ENCODE measurements around the gene SPON2. TPM values are rescaled to one million over a fixed set of nuclear protein-coding genes. Genes with fewer than 3 reads are reported as not detected.

Gene SPON2
- total RNA-seq, 1 experiment from 2014 or later: 1.8 TPM

DNA sequence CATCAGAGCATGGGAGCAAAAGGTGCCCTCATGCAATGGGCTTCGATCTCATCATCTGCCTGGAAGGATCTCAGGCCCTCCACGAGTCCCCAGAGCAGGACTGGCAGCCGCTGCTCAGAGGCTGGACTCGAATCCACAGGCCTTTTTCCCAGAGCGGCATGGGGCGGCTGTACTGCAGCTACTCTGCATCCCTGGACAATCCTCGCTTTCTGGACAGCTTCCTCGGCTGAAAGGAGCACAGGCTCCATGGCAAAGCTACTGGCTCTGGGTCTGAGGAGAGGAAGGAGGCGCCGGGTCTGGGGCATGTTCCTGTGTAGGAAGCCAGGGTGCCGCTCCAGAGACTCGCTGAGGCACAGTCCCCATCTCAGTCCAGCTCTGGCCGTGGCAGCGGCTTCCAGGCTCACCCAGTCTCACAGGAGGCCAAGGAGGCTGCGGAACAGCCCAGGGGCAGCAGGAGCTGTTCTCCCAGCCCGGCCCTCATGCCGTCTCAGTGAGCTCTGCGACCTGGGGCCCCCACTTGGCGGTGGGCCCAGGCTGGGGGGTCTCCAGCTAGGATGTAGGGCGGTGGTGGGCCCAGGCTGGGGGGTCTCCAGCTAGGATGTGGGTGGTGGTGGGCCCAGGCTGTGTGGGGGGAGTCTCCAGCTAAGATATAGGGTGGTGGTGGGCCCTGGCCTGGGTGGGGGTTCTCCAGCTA lies 2.7 kb upstream of the SPON2 start:
- ChIA-PET CTCF (interaction anchor here (0.6 kb wide), 1 partner anchor 362 kb away, joined by 6 read pairs; no protein-coding TSS in a partner anchor), POLR2A (no interaction called here)
- ATAC-seq (peak; percentile 60), DNase-seq (ENCODE audit: low read depth, low spot score) (no peak)
- no peaks in the 10 kb centered on the region; the same call in 1 of the 2 replicates for H3K9me3 ChIP-seq (ENCODE audit: control insufficient read depth, insufficient read depth, low read depth, low read length)
- no peak for TF ChIP-seq POLR2AphosphoS5 (IDR thresholded peaks at IDR 0.05; ENCODE audit: low read depth, low read length)
- TF ChIP-seq TCF7L2 (IDR thresholded peaks at IDR 0.05; ENCODE audit: low read depth, low read length): no peak
- TF ChIP-seq, protein P1, sequence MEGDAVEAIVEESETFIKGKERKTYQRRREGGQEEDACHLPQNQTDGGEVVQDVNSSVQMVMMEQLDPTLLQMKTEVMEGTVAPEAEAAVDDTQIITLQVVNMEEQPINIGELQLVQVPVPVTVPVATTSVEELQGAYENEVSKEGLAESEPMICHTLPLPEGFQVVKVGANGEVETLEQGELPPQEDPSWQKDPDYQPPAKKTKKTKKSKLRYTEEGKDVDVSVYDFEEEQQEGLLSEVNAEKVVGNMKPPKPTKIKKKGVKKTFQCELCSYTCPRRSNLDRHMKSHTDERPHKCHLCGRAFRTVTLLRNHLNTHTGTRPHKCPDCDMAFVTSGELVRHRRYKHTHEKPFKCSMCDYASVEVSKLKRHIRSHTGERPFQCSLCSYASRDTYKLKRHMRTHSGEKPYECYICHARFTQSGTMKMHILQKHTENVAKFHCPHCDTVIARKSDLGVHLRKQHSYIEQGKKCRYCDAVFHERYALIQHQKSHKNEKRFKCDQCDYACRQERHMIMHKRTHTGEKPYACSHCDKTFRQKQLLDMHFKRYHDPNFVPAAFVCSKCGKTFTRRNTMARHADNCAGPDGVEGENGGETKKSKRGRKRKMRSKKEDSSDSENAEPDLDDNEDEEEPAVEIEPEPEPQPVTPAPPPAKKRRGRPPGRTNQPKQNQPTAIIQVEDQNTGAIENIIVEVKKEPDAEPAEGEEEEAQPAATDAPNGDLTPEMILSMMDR (IDR thresholded peaks at IDR 0.05): no peak
- no peak for TF ChIP-seq SIN3A (IDR thresholded peaks at IDR 0.05; ENCODE audit: borderline replicate concordance, insufficient read depth, low read depth, low read length)
- in situ Hi-C loops (cut with HindIII; ENCODE audit: low pct_unique_long_range_greater_than_20kb, low sequenced_read_pairs) (no loop called here), intact Hi-C loops (cut with micrococcal nuclease; ENCODE audit: unreplicated experiment) (no loop called here)
- BruUV-seq (replicated peaks): no TSS peak
- H3K4me1 ChIP-seq (ENCODE audit: control insufficient read depth, insufficient read depth, low read length): no peaks in the 10 kb centered on the region
- no peaks in the 10 kb centered on the region for H3K36me3 ChIP-seq (ENCODE audit: control insufficient read depth, insufficient read depth, low read length)
- no peak overlapping the region for H3K4me3 ChIP-seq (ENCODE audit: low read depth in 2 of 2, low read length in 2 of 2)
- no peak overlapping the region for H3K27ac ChIP-seq (ENCODE audit: low read length)
- no peaks in the 10 kb centered on the region for H3K27me3 ChIP-seq (ENCODE audit: control insufficient read depth, insufficient read depth, low read length)

DNA sequence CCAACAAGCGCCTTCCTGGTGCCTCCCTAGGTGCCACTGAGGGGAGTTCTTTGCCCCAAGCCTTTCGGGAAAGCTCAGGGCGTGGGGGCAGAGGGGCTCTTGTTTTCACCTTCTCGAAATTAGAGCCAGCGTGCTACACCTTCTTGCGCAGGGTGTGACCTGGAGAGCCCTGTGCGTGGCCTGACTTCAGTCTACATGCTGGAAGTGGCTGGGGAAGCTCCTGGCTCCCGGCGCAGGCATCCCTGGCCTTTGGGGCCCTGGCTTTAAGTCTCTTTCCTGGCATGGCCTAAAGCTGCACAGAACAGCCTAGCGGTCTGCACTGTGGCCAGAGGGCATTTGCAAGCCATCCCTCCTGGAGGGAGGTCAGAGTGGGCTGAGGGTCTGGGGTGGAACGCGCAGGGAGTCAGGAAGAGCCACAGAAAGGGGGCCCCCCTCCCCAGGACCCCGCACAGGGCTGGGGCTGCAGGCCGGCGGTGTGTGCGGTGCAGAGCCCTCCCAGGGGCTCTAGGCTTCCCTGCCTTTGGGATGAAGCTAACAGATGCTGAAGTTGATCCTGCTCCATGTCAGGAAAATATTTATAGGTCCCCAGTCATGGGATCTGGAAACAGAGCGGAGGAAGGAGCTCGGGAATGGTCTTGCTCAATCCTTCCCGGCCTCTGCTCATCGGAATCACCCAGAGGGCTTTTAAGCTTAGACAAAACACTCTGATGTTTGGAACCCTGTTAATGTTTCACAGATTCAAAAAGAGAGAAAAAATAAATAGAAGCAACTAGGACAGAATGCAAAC lies 781 bp upstream of the SPON2 start:
- intact Hi-C loops (cut with micrococcal nuclease; ENCODE audit: unreplicated experiment): no loop called here
- no peak for ATAC-seq
- CTCF ChIA-PET: no interaction called here

More for the DNA sequence above, 781 bp upstream of the SPON2 start:
- H3K27ac ChIP-seq (ENCODE audit: low read length): no peak overlapping the region
- no TSS peak for BruUV-seq (replicated peaks)
- TF ChIP-seq, protein P1 (IDR thresholded peaks at IDR 0.05): no peak
- TF ChIP-seq TCF7L2 (IDR thresholded peaks at IDR 0.05; ENCODE audit: low read depth, low read length) (no peak), POLR2AphosphoS5 (IDR thresholded peaks at IDR 0.05; ENCODE audit: low read depth, low read length) (no peak), SIN3A (IDR thresholded peaks at IDR 0.05; ENCODE audit: borderline replicate concordance, insufficient read depth, low read depth, low read length) (no peak)
- TF ChIP-seq, protein P2, sequence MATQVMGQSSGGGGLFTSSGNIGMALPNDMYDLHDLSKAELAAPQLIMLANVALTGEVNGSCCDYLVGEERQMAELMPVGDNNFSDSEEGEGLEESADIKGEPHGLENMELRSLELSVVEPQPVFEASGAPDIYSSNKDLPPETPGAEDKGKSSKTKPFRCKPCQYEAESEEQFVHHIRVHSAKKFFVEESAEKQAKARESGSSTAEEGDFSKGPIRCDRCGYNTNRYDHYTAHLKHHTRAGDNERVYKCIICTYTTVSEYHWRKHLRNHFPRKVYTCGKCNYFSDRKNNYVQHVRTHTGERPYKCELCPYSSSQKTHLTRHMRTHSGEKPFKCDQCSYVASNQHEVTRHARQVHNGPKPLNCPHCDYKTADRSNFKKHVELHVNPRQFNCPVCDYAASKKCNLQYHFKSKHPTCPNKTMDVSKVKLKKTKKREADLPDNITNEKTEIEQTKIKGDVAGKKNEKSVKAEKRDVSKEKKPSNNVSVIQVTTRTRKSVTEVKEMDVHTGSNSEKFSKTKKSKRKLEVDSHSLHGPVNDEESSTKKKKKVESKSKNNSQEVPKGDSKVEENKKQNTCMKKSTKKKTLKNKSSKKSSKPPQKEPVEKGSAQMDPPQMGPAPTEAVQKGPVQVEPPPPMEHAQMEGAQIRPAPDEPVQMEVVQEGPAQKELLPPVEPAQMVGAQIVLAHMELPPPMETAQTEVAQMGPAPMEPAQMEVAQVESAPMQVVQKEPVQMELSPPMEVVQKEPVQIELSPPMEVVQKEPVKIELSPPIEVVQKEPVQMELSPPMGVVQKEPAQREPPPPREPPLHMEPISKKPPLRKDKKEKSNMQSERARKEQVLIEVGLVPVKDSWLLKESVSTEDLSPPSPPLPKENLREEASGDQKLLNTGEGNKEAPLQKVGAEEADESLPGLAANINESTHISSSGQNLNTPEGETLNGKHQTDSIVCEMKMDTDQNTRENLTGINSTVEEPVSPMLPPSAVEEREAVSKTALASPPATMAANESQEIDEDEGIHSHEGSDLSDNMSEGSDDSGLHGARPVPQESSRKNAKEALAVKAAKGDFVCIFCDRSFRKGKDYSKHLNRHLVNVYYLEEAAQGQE (IDR thresholded peaks at IDR 0.05; ENCODE audit: insufficient read depth in 1 of 2, low read depth in 2 of 2, low read length in 1 of 2): no peak
- H3K36me3 ChIP-seq (ENCODE audit: control insufficient read depth, insufficient read depth, low read length): no peaks in the 10 kb centered on the region
- DNase-seq (ENCODE audit: low read depth, low spot score): no peak
- in situ Hi-C loops (cut with HindIII; ENCODE audit: low pct_unique_long_range_greater_than_20kb, low sequenced_read_pairs): no loop called here
- peaks cover under 1% of the 10 kb centered on the region; the same call in 1 of the 2 replicates for H3K4me1 ChIP-seq (ENCODE audit: control insufficient read depth, insufficient read depth, low read length)
- H3K4me3 ChIP-seq (ENCODE audit: low read depth in 2 of 2, low read length in 2 of 2): no peak overlapping the region
- POLR2A ChIA-PET: interaction anchor here (0.6 kb wide), 1 partner anchor 11 kb away, joined by 8 read pairs; no protein-coding TSS in a partner anchor
- no peaks in the 10 kb centered on the region for H3K9me3 ChIP-seq (ENCODE audit: control insufficient read depth, insufficient read depth, low read depth, low read length)
- H3K27me3 ChIP-seq (ENCODE audit: control insufficient read depth, insufficient read depth, low read length): no peaks in the 10 kb centered on the region

Data from Panc1 (cell line).